ENCODE data around the gene TGM6.

Gene TGM6

GRCh38 chr20:2380601-2381000 lies at the start of gene TGM6:
Gene TGM6 (plus strand): TSS chr20:2380901. CDS start chr20:2380969, 68 bp downstream.
- TF ChIP-seq TCF12 (IDR thresholded peaks at IDR 0.05; ENCODE audit: low read depth) = no peak
- TF ChIP-seq USF1 (IDR thresholded peaks at IDR 0.05) = no peak
- no peak for TF ChIP-seq EP300 (IDR thresholded peaks at IDR 0.05; ENCODE audit: borderline replicate concordance)
- TF ChIP-seq EGR1 (IDR thresholded peaks at IDR 0.05) = no peak
- no peak for TF ChIP-seq YY1 (IDR thresholded peaks at IDR 0.05; ENCODE audit: low read depth)
- no peak for TF ChIP-seq REST (IDR thresholded peaks at IDR 0.05; ENCODE audit: low read depth)
- TF ChIP-seq CEBPB (IDR thresholded peaks at IDR 0.05) = no peak
- TF ChIP-seq FOXM1 (IDR thresholded peaks at IDR 0.05; ENCODE audit: borderline replicate concordance, low read depth) = no peak
- TF ChIP-seq TAF1 (IDR thresholded peaks at IDR 0.05; ENCODE audit: low read depth) = no peak
- TF ChIP-seq NFIC (IDR thresholded peaks at IDR 0.05) = no peak
- no peak for TF ChIP-seq RAD21 (IDR thresholded peaks at IDR 0.05; ENCODE audit: low read depth)
- TF ChIP-seq ZBTB7A (IDR thresholded peaks at IDR 0.05; ENCODE audit: low read depth) = no peak
- no peak for TF ChIP-seq MAX (IDR thresholded peaks at IDR 0.05)
- no peak for TF ChIP-seq TEAD4 (IDR thresholded peaks at IDR 0.05)
- TF ChIP-seq CREB1 (IDR thresholded peaks at IDR 0.05; ENCODE audit: low read depth) = no peak

GRCh38 chr20:2331106-2331505 lies 49.6 kb upstream of the TGM6 start:
- TF ChIP-seq ZBTB7A (IDR thresholded peaks at IDR 0.05; ENCODE audit: low read depth) (no peak), NFIC (IDR thresholded peaks at IDR 0.05) (no peak), RAD21 (IDR thresholded peaks at IDR 0.05; ENCODE audit: low read depth) (no peak), YY1 (IDR thresholded peaks at IDR 0.05; ENCODE audit: low read depth) (no peak), REST (IDR thresholded peaks at IDR 0.05; ENCODE audit: low read depth) (no peak), TAF1 (IDR thresholded peaks at IDR 0.05; ENCODE audit: low read depth) (no peak), USF1 (IDR thresholded peaks at IDR 0.05) (no peak), FOXM1 (IDR thresholded peaks at IDR 0.05; ENCODE audit: borderline replicate concordance, low read depth) (no peak), CREB1 (IDR thresholded peaks at IDR 0.05; ENCODE audit: low read depth) (no peak), EP300 (IDR thresholded peaks at IDR 0.05; ENCODE audit: borderline replicate concordance) (no peak), TEAD4 (IDR thresholded peaks at IDR 0.05) (no peak)

- no peak for TF ChIP-seq FOXM1 (IDR thresholded peaks at IDR 0.05; ENCODE audit: borderline replicate concordance, low read depth)
- no peak for TF ChIP-seq CEBPB (IDR thresholded peaks at IDR 0.05)
- TF ChIP-seq RAD21 (IDR thresholded peaks at IDR 0.05; ENCODE audit: low read depth) = no peak
- no peak for TF ChIP-seq TEAD4 (IDR thresholded peaks at IDR 0.05)
- TF ChIP-seq YY1 (IDR thresholded peaks at IDR 0.05; ENCODE audit: low read depth) = no peak
- no peak for TF ChIP-seq TCF12 (IDR thresholded peaks at IDR 0.05; ENCODE audit: low read depth)
- no peak for TF ChIP-seq EP300 (IDR thresholded peaks at IDR 0.05; ENCODE audit: borderline replicate concordance)
- TF ChIP-seq TAF1 (IDR thresholded peaks at IDR 0.05; ENCODE audit: low read depth) = no peak
- TF ChIP-seq REST (IDR thresholded peaks at IDR 0.05; ENCODE audit: low read depth) = no peak
- no peak for TF ChIP-seq EGR1 (IDR thresholded peaks at IDR 0.05)
- TF ChIP-seq NFIC (IDR thresholded peaks at IDR 0.05) = no peak
- TF ChIP-seq ZBTB7A (IDR thresholded peaks at IDR 0.05; ENCODE audit: low read depth) = no peak
- TF ChIP-seq USF1 (IDR thresholded peaks at IDR 0.05) = no peak
Measured at GRCh38 chr20:2331901-2332565, 48.7 kb upstream of the TGM6 start.

- no peak for TF ChIP-seq FOXM1 (IDR thresholded peaks at IDR 0.05; ENCODE audit: borderline replicate concordance, low read depth)
- no peak for TF ChIP-seq EP300 (IDR thresholded peaks at IDR 0.05; ENCODE audit: borderline replicate concordance)
- no peak for TF ChIP-seq YY1 (IDR thresholded peaks at IDR 0.05; ENCODE audit: low read depth)
- TF ChIP-seq TEAD4 (IDR thresholded peaks at IDR 0.05) = no peak
- no peak for TF ChIP-seq ZBTB7A (IDR thresholded peaks at IDR 0.05; ENCODE audit: low read depth)
- TF ChIP-seq MAX (IDR thresholded peaks at IDR 0.05) = no peak
- no peak for TF ChIP-seq CEBPB (IDR thresholded peaks at IDR 0.05)
- no peak for TF ChIP-seq TAF1 (IDR thresholded peaks at IDR 0.05; ENCODE audit: low read depth)
- no peak for TF ChIP-seq USF1 (IDR thresholded peaks at IDR 0.05)
- no peak for TF ChIP-seq RAD21 (IDR thresholded peaks at IDR 0.05; ENCODE audit: low read depth)
- no peak for TF ChIP-seq TCF12 (IDR thresholded peaks at IDR 0.05; ENCODE audit: low read depth)
- no peak for TF ChIP-seq REST (IDR thresholded peaks at IDR 0.05; ENCODE audit: low read depth)
- TF ChIP-seq NFIC (IDR thresholded peaks at IDR 0.05) = no peak
Measured at GRCh38 chr20:2332711-2333110, 48.0 kb upstream of the TGM6 start.
